Activated CD8-positive, alpha-beta memory T cell treated with anti-CD3 and anti-CD28 coated beads, Interleukin-2, amount 50 U/mL, for 48 hours (primary cell): ENCODE measurements around the gene LYPD1.
"Not testable (repeated sequence)": the region's sequence is repeated elsewhere in the genome, so short reads cannot be mapped to it uniquely, and the experiment has no call there.

Experiments
- DNase-seq: peaks from one replicate; pipeline ENCODE4 v3.0.0-alpha.2; 2020

LYPD1 gene

GRCh38 chr2:132669908-132670495, at the start of gene LYPD1:
LYPD1 (minus strand) TSS chr2:132670205; CDS start chr2:132669932, 273 bp downstream.
- DNase-seq: no peak

- no peak for DNase-seq
Measured at GRCh38 chr2:132719480-132719879, 49.5 kb upstream of the LYPD1 start.

DNA sequence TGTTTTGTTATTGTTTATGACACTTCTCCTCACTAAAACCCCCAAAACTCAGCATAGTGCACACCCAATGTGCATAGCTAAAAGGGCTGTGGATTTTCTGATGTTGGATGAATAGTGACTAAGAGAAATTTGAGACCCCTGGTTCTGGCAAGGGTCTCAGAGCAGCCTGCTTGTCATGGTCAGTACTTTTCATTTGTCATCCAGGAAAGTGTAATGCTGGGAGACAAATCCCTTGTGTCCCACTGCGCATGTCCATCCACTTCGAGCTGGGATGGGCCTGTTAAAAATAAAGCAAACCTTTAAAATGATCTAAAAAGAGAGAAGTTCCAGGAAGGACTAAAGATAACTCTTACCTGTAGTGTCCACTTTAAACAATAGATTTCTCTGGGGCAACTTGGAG, 46.9 kb upstream of the LYPD1 start:
- DNase-seq: no peak

DNA sequence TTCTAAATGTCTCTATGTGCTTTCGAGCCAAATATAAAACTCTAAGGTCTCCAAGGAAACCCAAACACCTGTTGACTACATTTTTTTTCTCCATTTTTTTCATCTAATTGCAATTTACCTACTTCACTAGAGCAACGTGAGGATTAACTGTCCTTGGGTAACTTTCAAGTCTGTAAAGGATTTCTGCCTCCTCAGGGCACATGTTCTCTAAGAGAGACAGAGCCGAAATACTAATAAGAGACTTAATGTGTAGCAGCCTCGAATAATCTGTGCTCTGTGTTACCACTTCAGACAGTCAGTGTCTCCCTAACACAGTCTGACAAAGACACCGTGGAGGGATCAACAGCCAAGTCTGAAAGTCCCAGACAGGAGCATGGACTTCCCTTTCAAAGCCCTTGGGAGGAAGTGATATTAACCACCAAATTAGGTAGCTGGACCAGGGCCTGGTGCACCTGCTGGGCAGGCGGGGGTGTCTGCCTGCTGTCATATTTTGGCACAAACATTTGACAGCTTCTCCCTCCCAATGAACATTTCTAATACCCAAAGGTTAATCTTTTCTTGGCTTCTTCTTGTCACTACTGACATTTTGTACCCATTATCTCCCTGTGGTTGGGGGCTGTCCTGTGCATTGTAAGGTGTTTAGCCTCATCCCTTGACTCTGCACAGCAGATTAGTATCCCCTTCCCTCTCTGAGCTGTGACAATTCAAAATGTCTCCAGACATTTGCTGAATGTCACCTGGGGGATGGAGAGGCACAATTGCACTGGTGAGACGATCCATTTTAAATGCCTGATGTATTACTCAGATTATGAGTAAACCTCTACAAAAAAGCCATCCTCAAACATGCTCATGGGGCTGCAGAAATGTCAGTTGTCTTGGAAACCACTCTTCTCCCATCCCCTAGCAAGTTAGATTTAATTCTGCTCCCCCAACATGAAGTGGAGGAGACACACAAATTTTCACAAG, 45.7 kb upstream of the LYPD1 start:
- DNase-seq: no peak

- no peak for DNase-seq
Measured at GRCh38 chr2:132703396-132703795, 33.4 kb upstream of the LYPD1 start.

- DNase-seq: no peak
Measured at GRCh38 chr2:132701810-132702209, 31.8 kb upstream of the LYPD1 start.

GRCh38 chr2:132699802-132700201, 29.8 kb upstream of the LYPD1 start:
- not testable (repeated sequence) for DNase-seq

DNA sequence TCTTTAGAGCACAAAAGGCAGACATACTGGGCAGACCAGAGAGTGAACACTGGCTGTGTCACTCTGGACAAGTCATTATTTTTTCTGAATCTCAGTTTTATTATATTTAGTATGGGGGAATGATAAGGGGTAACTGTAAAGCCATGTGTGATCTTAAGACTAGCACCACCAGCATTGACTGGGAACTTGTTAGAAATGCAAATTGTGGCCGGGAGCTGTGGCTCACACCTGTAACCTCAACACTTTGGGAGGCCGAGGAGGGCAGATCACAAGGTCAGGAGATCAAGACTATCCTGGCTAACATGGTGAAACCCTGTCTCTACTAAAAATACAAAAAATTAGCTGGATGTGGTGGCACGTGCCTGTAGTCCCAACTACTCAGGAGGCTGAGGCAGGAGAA, 28.3 kb upstream of the LYPD1 start:
- not testable (repeated sequence) for DNase-seq

GRCh38 chr2:132697556-132698205, 27.7 kb upstream of the LYPD1 start:
- DNase-seq: no peak

- no peak for DNase-seq
Measured at GRCh38 chr2:132692816-132693215, 22.8 kb upstream of the LYPD1 start.

GRCh38 chr2:132691556-132691955, 21.6 kb upstream of the LYPD1 start:
- DNase-seq: no peak

DNA sequence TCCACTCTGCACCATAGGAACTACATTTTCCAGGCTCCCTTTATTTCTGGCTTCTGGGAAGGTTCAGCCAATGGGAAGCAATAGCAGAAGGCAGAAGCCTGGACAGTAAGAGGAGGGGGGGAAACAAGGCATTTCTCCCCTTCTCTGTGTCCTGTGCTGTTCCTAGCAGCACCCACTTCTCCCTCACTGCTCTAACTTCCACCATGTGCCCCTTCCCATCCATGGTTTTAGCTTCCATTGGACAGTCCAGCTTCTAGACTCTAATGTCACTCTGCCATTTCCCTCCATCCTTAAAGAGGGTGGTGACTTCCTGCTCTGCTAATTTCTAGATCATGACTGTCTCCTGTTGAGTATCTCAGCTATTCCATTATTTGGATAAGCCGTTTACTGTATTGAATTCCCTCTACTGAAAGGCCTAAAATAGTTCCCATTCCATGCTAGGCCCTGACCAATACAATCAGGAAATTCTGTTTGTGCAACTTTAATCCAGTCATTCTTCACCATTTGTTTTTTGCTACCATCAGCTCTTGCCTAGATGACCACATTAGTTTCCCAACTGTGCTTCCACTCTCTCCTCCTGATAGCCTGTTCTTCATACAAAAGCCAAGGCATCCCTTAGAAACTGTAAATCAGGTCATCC, 20.8 kb upstream of the LYPD1 start:
- no peak for DNase-seq

DNA sequence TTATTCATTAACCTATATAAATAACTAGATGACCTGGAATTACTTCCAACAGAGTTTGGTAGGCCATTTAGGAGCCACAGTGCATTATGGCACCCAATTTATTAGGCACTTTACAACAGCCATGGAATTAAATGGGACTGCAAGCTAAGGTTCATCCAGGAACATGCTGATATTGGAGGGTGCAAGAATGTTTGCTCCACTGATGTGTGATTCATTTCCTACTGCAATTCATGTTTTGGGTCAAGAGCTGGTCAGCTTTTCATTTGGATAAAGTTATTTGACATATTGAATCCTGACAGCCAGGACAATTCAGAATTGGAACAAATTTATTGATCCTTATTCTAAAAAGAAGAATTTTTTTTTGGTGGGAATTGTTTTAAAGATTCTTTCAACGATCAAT, 11.8 kb upstream of the LYPD1 start:
- no peak for DNase-seq

- no peak for DNase-seq
Measured at GRCh38 chr2:132680544-132680943, 10.5 kb upstream of the LYPD1 start.

- DNase-seq: no peak
Measured at GRCh38 chr2:132678483-132678882, 8.5 kb upstream of the LYPD1 start.

DNA sequence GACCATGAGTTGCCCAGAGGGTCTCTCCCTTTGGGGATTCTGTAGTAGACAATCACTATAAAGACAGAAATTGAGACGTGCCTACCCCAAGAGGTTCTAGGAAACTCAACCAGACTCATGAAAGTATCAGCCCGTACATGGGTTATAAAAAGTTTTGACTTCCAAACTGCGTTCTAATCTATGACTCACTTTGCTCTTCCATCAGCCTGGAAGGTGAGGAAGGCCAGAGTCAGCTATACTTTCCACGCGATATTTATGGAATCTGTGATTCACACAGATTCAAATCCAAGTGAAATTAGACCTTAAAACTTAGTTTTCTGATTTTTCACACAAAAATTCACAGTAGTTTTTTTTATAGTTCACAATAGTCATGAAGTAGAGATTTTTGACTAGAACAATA, 7.7 kb upstream of the LYPD1 start:
- DNase-seq: no peak

GRCh38 chr2:132676999-132677398, 7.0 kb upstream of the LYPD1 start:
- DNase-seq: no peak

DNA sequence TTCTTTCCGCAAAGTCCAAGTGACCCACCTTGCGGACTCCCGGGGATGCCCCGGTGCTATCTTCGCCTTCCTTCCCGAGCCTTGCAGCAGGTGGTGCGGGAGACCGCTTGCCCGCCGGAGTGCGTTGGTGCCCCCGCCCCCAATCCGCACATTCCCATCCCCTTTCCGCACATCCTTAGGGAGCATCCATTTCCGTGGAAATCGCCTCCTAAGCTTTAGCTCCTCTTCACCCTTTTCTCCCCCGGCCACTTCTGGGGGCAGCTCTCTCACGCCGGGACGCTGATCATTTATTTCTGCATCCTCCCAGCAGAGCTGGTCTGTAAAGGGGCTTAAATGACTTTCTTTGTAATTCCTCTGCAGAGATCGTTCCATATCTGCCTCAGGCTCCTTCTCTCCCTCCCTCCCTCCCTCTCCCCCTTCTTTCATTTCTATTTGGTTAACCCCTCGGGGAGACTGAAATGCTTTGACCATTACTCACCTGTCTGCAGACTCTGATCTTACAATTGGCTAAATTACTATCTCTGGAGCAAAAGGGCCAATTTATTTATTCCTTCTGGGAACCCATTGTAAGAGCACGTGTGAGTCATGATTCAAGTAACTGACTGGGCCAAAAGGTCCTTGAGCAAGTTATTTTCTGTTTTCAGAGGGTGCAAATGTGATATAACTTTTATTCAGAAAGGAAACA, 1.3 kb upstream of the LYPD1 start:
- DNase-seq: no peak

DNA sequence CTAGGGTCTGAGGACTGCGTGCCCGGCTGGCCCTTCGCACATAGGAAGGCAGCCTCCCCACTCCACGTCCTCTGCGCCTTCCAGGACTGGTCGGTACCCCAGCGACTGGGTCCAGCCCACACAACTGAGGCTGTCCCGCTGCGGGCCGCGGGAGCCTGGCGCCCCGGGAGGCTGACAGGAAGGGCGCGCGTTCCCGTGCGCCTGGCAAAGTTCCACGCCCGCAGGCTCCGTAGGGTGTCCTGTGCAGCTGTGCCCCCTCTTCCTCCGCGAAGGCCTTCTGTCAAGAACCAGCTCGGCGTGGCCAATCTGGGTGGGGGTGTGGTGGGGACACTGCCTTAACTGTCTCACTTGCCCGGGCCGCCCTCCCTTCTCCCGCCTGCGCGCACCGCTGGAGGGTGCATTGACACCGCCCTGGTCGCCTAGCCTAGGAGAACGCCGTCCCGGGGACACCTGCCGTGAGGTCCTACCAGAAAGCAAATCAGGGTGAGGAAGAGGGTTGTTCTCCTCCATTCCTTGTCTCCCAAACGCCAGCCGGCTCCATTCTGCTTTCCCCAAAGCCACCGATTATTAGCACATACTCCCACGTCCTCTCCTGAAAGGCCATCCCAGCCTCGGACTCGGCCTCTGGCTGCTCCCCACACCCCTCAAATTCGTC, 618 bp upstream of the LYPD1 start:
- no peak for DNase-seq

DNA sequence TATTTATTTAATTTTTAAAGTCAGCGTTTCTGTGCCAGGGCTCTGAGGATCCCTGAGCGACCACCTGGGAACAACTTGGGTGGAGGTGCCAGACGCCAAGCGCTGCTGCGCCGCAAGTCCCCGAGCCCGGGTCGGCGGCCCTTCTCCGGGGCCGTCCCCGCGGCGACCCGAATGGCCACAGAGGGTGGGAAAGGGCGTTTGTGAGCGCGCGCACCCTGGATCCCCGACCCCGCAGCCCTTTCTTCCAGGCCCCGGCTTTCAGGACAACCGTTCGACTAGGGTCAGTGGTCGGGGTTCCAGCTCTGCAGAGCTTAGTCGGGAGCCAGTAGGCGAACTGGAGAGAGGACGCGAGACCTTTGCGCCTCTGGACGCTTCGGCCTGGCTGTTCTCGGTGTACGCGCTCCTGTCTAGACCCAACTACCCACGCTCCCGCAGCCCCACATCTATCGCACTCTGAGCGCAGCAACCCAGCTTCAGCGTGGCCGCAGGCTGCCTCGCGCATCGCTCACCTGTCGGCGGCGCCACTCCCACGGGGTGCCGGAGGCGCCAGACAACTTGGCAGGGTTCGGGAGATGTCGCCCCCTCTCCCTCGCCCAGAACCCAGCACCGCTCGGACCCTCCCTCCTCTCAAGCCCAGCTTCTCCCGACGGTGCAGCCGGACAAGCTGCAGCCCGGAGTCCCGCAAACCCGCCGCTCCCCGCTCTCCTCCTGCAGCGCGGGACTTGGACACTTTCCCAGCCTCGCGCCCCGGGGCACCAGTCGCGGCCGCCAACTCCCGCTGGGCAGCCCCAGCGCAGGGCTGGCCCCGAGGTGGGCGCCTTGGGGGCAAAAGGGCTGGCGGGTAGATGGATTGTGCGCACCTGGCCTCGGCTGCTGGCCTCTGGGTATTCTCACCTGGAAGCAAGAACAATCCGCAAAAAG, 758 bp downstream of the LYPD1 start:
- DNase-seq: no peak
